ENCODE results near the gene USP9Y. TPM values are rescaled to one million over a fixed set of nuclear protein-coding genes. Genes with fewer than 3 reads are reported as not detected.
"Not testable (repeated sequence)": the region's sequence is repeated elsewhere in the genome, so short reads cannot be mapped to it uniquely, and the experiment has no call there.

Gene USP9Y, protein sequence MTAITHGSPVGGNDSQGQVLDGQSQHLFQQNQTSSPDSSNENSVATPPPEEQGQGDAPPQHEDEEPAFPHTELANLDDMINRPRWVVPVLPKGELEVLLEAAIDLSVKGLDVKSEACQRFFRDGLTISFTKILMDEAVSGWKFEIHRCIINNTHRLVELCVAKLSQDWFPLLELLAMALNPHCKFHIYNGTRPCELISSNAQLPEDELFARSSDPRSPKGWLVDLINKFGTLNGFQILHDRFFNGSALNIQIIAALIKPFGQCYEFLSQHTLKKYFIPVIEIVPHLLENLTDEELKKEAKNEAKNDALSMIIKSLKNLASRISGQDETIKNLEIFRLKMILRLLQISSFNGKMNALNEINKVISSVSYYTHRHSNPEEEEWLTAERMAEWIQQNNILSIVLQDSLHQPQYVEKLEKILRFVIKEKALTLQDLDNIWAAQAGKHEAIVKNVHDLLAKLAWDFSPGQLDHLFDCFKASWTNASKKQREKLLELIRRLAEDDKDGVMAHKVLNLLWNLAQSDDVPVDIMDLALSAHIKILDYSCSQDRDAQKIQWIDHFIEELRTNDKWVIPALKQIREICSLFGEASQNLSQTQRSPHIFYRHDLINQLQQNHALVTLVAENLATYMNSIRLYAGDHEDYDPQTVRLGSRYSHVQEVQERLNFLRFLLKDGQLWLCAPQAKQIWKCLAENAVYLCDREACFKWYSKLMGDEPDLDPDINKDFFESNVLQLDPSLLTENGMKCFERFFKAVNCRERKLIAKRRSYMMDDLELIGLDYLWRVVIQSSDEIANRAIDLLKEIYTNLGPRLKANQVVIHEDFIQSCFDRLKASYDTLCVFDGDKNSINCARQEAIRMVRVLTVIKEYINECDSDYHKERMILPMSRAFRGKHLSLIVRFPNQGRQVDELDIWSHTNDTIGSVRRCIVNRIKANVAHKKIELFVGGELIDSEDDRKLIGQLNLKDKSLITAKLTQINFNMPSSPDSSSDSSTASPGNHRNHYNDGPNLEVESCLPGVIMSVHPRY (N-terminal part only)
- 1 to 10 TPM in 1 of 6 donors, not detected in 5; 5.6 TPM for polyA plus RNA-seq (ENCODE audit: low read depth in 6 of 6)

- no peak within 1 kb of the TSS for H3K4me3 Mint-ChIP-seq
These were observed at the start of gene USP9Y for GRCh38 chrY:12701181-12701695. Gene USP9Y, plus strand, starts transcription at chrY:12701231. Its CDS starts 8,217 bp downstream, at chrY:12709448.

DNA sequence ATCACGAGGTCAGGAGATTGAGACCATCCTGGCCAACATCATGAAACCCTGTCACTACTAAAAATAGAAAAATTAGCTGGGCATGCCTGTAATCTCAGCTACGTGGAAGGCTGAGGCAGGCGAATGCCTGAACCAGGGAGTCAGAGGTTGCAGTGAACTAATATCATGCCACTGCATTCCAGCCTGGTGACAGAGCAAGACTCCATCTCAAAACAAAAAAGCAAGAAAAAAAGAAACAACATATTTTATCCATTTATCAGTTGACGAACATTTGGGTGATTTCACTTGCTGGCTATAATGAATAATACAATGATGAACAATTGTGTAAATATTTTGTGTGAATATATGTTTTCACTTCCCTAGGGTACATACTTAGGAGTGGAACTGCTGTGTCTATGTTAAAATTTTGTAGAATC, 49.4 kb upstream of the USP9Y start:
- H3K36me3 Mint-ChIP-seq, result no peaks in the 10 kb centered on the region
- no peak overlapping the region for H3K27ac Mint-ChIP-seq
- H3K27me3 Mint-ChIP-seq, result no peaks in the 10 kb centered on the region

More at GRCh38 chrY:12701181-12701695, at the start of gene USP9Y:
- H3K27ac Mint-ChIP-seq, result peak within 1 kb of the TSS in 1 of 6 donors; percentile 21
- H3K9me3 Mint-ChIP-seq, result peaks cover 0 to 5% (median 0%) of the 10 kb centered on the region in 7 donors
- no peaks in the 10 kb centered on the region for H3K27me3 Mint-ChIP-seq
- H3K36me3 Mint-ChIP-seq, result no peaks in the 10 kb centered on the region
- H3K4me1 Mint-ChIP-seq, result peaks cover 0 to 17% (median 0%) of the 10 kb centered on the region in 3 donors
- DNase-seq, result no peak
- no peak for ATAC-seq (ENCODE audit: low read depth in 2 of 2)

GRCh38 chrY:12661745-12662681, 39.0 kb upstream of the USP9Y start:
- Mint-ChIP-seq H3K4me1 (peaks cover 0 to 6% (median 0%) of the 10 kb centered on the region in 3 donors), H3K27ac (peak overlapping the region in 1 of 6 donors; percentile 96), H3K9me3 (no peaks in the 10 kb centered on the region), H3K4me3 (peak overlapping the region in 2 of 8 donors; percentile 80 to 97), H3K27me3 (no peaks in the 10 kb centered on the region), H3K36me3 (no peaks in the 10 kb centered on the region)
- ATAC-seq (ENCODE audit: low read depth in 2 of 2) (peak in 1 of 2 donors; percentile 78), DNase-seq (no peak)

More for the DNA sequence above, 49.4 kb upstream of the USP9Y start:
- Mint-ChIP-seq H3K9me3 (no peaks in the 10 kb centered on the region), H3K4me1 (no peaks in the 10 kb centered on the region), H3K4me3 (no peak overlapping the region)
- ATAC-seq (ENCODE audit: low read depth in 2 of 2) (no peak), DNase-seq (no peak)

DNA sequence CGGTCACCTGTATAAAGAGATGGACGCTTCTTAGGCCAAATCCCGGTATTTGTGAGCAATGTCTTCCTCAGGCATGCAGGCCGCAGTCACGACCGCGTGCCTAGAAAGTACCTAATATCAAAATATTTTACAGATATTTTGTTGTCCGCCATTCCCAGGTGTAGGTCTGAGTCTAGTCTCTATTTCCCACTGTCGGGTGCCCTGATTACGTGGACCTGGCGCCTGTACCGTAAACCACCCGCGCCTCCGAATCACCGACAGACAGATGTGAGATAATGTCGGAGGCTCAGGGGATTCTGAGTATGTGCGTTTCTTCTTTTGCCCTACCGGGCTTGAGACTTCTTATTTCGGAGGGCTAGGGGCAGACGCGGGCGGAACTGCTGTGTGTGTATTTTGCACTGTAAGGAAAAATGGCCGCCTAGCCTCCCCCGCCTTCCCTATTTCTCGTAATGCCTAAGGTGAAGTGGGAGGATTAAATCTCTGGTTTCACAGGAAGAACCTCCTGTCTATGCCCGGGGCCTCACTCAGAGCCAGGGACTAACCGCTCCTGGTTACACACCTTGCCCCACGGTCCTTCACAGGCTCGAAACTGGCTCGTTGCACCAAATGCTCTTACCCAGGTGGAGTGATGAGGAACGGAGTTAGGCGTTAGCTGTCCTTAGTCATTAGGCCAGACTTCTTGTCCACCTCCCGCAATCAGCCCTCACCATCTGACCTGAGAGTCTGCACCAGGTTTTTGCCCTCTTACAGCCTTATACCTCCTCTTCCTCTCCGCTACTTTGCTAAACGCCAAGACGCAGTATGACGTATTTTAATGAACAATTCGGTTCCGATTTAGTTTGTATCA, 38.1 kb upstream of the USP9Y start:
- Mint-ChIP-seq H3K27ac (peak overlapping the region in 1 of 6 donors; percentile 96), H3K9me3 (no peaks in the 10 kb centered on the region), H3K4me3 (peak overlapping the region in 2 of 8 donors; percentile 80 to 97), H3K36me3 (no peaks in the 10 kb centered on the region), H3K4me1 (peaks cover 0 to 10% (median 0%) of the 10 kb centered on the region in 3 donors), H3K27me3 (no peaks in the 10 kb centered on the region)
- no peak for DNase-seq
- ATAC-seq (ENCODE audit: low read depth in 2 of 2), result peak in 1 of 2 donors; percentile 48

DNA sequence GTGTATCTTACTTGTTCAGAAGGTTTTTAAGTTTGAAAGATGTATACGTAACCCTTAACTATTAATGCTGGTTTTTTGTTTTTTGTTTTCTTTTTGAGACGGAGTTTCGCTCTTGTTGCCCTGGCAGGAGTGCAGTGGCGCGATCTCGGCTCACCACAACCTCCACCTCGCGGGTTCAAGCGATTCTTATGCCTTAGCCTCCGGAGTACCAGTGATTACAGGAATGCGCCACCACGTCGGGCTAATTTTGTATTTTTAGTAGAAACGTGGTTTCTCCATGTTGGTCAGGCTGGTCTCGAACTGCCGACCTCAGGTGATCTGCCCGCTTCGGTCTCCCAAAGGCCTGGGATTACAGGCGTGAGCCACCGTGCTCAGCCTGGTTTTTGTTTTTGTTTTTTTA, 37.2 kb upstream of the USP9Y start:
- H3K9me3 Mint-ChIP-seq; H3K27me3 Mint-ChIP-seq; ATAC-seq (ENCODE audit: low read depth in 2 of 2); DNase-seq; H3K36me3 Mint-ChIP-seq: not testable (repeated sequence)
- Mint-ChIP-seq H3K27ac (peak overlapping the region in 1 of 6 donors; percentile 15), H3K4me3 (peak overlapping the region in 2 of 8 donors; percentile 80 to 97), H3K4me1 (peaks cover 0 to 12% (median 0%) of the 10 kb centered on the region in 3 donors)

- Mint-ChIP-seq H3K9me3 (peaks cover 0 to 2% (median 0%) of the 10 kb centered on the region in 7 donors), H3K27ac (no peak overlapping the region), H3K4me3 (no peak overlapping the region), H3K36me3 (no peaks in the 10 kb centered on the region), H3K27me3 (no peaks in the 10 kb centered on the region), H3K4me1 (peaks cover 0 to 10% (median 0%) of the 10 kb centered on the region in 3 donors)
- no peak for ATAC-seq (ENCODE audit: low read depth in 2 of 2)
- DNase-seq, result no peak
These were observed 22.9 kb upstream of the USP9Y start for GRCh38 chrY:12678111-12678510.

GRCh38 chrY:12681535-12681934, 19.5 kb upstream of the USP9Y start:
- no peaks in the 10 kb centered on the region for H3K27me3 Mint-ChIP-seq
- H3K9me3 Mint-ChIP-seq, result peaks cover 0 to 2% (median 0%) of the 10 kb centered on the region in 7 donors
- DNase-seq, result no peak
- H3K4me3 Mint-ChIP-seq, result no peak overlapping the region
- peaks cover 0 to 16% (median 0%) of the 10 kb centered on the region in 3 donors for H3K4me1 Mint-ChIP-seq
- no peak for ATAC-seq (ENCODE audit: low read depth in 2 of 2)
- no peak overlapping the region for H3K27ac Mint-ChIP-seq
- no peaks in the 10 kb centered on the region for H3K36me3 Mint-ChIP-seq

DNA sequence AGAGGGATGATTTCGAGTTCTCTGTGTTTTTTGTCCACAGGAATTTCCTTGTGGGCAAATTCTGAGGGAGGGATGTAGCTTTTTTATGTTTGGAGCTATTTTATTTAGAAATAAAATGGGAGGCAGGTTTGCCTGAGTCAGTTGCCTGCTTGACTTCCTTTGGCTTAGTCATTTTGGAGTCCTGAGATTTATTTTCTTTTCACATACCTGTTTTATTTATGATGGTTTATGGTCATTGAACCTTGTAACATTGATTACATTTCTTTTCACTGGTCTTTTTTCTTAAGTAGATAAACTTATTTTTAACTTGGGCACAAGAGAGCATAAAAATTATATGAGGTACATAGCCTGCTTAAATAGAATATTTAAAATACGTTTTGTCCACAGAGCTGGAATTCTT, 12.7 kb upstream of the USP9Y start:
- H3K27ac Mint-ChIP-seq, result peak overlapping the region in 1 of 6 donors; percentile 63
- ATAC-seq (ENCODE audit: low read depth in 2 of 2), result no peak
- no peaks in the 10 kb centered on the region for H3K36me3 Mint-ChIP-seq
- DNase-seq, result no peak
- H3K4me1 Mint-ChIP-seq, result peaks cover 0 to 11% (median 0%) of the 10 kb centered on the region in 3 donors
- H3K4me3 Mint-ChIP-seq, result no peak overlapping the region
- peaks cover 0 to 2% (median 0%) of the 10 kb centered on the region in 7 donors for H3K9me3 Mint-ChIP-seq
- H3K27me3 Mint-ChIP-seq, result no peaks in the 10 kb centered on the region

DNA sequence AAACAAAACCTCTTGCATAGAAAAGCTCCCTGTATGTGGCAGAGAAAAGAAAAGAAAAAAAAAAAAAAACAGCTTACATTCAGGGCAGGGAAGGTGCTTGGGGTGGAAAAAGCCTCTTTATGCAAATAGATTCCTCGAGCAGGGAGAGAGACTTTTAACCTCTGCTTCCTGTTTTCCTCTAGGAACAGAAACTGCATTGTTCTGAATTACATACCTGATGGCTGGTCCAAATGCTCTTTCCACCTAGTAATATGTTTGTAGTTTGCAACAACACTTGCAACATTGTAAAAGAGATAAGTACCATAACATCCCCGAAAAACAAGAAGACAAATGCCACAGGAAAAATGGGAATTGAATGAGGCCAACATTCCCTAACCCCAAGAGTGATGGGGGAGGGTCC, 944 bp upstream of the USP9Y start:
- no peak overlapping the region for H3K4me3 Mint-ChIP-seq
- DNase-seq (no peak), ATAC-seq (ENCODE audit: low read depth in 2 of 2) (no peak)
- no peaks in the 10 kb centered on the region for H3K36me3 Mint-ChIP-seq
- H3K9me3 Mint-ChIP-seq, result peaks cover 0 to 5% (median 0%) of the 10 kb centered on the region in 7 donors
- H3K4me1 Mint-ChIP-seq, result peaks cover 0 to 17% (median 0%) of the 10 kb centered on the region in 3 donors
- H3K27me3 Mint-ChIP-seq, result no peaks in the 10 kb centered on the region
- H3K27ac Mint-ChIP-seq, result no peak overlapping the region

- H3K36me3 Mint-ChIP-seq, result no peaks in the 10 kb centered on the region
- ATAC-seq (ENCODE audit: low read depth in 2 of 2), result no peak
- H3K27ac Mint-ChIP-seq, result no peak overlapping the region
- peaks cover 0 to 5% (median 0%) of the 10 kb centered on the region in 7 donors for H3K9me3 Mint-ChIP-seq
- DNase-seq, result no peak
- peaks cover 0 to 12% (median 0%) of the 10 kb centered on the region in 3 donors for H3K4me1 Mint-ChIP-seq
- no peak overlapping the region for H3K4me3 Mint-ChIP-seq
- no peaks in the 10 kb centered on the region for H3K27me3 Mint-ChIP-seq
These were observed 1.1 kb downstream of the USP9Y start for GRCh38 chrY:12702174-12702573.

DNA sequence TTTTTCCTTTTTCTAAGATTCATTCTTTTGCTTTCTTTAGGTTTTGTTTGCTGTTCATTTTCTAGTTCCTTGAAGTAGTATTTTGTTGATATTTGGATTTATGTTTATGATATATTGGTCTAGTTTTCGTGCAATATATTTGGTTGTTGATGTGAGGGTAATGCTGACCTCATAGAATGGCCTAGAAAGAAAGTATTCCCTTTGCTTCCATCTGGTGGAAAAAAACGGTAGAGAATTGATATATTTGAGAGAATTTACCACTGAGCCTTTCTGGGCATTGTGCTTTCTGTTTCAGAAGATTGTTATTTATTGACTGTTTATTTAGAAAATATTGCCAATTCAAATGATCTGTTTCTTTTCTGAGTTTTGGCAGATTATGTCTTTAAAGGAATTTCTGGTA, 9.4 kb downstream of the USP9Y start:
- Mint-ChIP-seq H3K4me1 (no peaks in the 10 kb centered on the region), H3K4me3 (no peak overlapping the region), H3K27me3 (no peaks in the 10 kb centered on the region), H3K36me3 (no peaks in the 10 kb centered on the region), H3K9me3 (no peaks in the 10 kb centered on the region), H3K27ac (peak overlapping the region in 1 of 6 donors; percentile 13)
- DNase-seq (no peak), ATAC-seq (ENCODE audit: low read depth in 2 of 2) (no peak)

Measured in naive B cell (primary cell).